ENCODE data around the gene SGCA.

DNA sequence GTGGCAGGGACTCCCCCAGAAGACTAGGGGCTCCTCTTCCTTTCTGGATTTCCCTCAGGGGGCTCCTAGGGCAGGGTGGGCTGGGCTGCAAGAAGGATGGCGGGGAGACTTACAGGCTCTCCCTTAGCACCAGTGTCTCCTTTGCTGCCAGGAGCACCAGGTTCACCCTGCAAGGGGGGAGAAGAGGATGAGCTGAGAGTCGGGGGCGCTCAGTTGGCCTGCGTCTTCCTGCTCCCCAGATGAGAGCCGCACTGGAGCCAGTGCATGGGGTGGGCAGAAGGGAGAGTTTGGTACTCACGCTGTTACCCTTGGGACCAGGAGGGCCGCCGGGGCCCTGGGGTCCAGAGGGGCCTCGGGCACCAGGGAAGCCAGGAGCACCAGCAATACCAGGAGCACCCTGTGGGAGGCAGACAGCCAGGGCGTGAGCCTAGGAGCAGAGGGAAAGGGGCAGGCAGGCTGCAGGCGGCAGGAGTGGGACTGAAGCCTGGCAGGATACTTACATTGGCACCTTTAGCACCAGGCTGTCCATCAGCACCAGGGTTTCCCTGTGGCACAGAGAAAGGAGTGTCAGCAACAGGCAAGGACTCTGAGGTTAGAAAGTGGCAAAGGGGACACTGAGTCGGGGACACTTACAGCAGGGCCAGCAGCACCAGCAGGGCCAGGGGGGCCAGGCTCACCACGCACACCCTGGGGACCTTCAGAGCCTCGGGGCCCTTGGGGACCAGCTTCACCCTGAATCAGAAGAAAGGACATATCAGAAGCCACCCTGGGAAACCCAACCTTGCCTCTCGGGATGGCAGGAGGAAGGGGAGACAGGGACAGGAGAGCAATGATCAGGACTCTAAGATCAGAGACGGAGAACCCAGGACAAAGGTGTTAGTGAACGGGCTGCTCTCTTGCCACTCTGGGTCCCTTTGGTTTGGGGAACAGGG lies 29.4 kb downstream of the SGCA start:
- no peak for TF ChIP-seq POLR2AphosphoS5 (IDR thresholded peaks at IDR 0.05; ENCODE audit: low read depth, low read length)
- no peak for TF ChIP-seq TAF1 (IDR thresholded peaks at IDR 0.05; ENCODE audit: borderline replicate concordance, low read depth, low read length)
